GM21390 (cell line): ENCODE measurements around the gene LRRFIP1.
"Not testable (repeated sequence)": the region's sequence is repeated elsewhere in the genome, so short reads cannot be mapped to it uniquely, and the experiment has no call there.

ENCODE experiments used
- ATAC-seq: cut with Tn5 transposase; IDR thresholded peaks from one replicate; pipeline ENCODE4 v1.9.1; 2021; ENCODE audit not compliant: unreplicated experiment

The LRRFIP1 gene

GRCh38 chr2:237682856-237683670, 55.7 kb downstream of the LRRFIP1 start:
- ATAC-seq = no peak

GRCh38 chr2:237685408-237685807, 58.0 kb downstream of the LRRFIP1 start:
- no peak for ATAC-seq

- no peak for ATAC-seq
Observed at GRCh38 chr2:237686659-237687136, 59.3 kb downstream of the LRRFIP1 start.

- no peak for ATAC-seq
Observed at GRCh38 chr2:237688081-237688480, 60.7 kb downstream of the LRRFIP1 start.

GRCh38 chr2:237688541-237688940, 61.2 kb downstream of the LRRFIP1 start:
- not testable (repeated sequence) for ATAC-seq

- no peak for ATAC-seq
Observed at GRCh38 chr2:237689336-237690131, 62.1 kb downstream of the LRRFIP1 start.

GRCh38 chr2:237691029-237691907, 63.9 kb downstream of the LRRFIP1 start:
- peak; percentile 33 for ATAC-seq

- ATAC-seq = peak; percentile 43
Observed at GRCh38 chr2:237691908-237692600, 64.7 kb downstream of the LRRFIP1 start.

- peak; percentile 0 for ATAC-seq
Observed at GRCh38 chr2:237692601-237693290, 65.4 kb downstream of the LRRFIP1 start.

GRCh38 chr2:237693291-237693994, 66.1 kb downstream of the LRRFIP1 start:
- no peak for ATAC-seq

GRCh38 chr2:237694415-237695194, 67.2 kb downstream of the LRRFIP1 start:
- no peak for ATAC-seq

GRCh38 chr2:237695201-237695780, 67.9 kb downstream of the LRRFIP1 start:
- peak; percentile 22 for ATAC-seq

GRCh38 chr2:237696461-237696860, 69.1 kb downstream of the LRRFIP1 start:
- peak; percentile 25 for ATAC-seq

- no peak for ATAC-seq
Observed at GRCh38 chr2:237697586-237698357, 70.4 kb downstream of the LRRFIP1 start.

- ATAC-seq = no peak
Observed at GRCh38 chr2:237698358-237698694, 70.9 kb downstream of the LRRFIP1 start.

GRCh38 chr2:237699870-237700511, 72.6 kb downstream of the LRRFIP1 start:
- ATAC-seq = no peak

- no peak for ATAC-seq
Observed at GRCh38 chr2:237700512-237701032, 73.2 kb downstream of the LRRFIP1 start.
